ENCODE results near the gene ENO4.

The ENO4 gene

GRCh38 chr10:116829711-116830110 lies 19.6 kb upstream of the ENO4 start:
- Histone ChIP-seq H3K27ac (ENCODE audit: insufficient read depth, low read length, poor library complexity, severe bottlenecking) (no peak overlapping the region), H3K36me3 (ENCODE audit: control insufficient read depth, insufficient read depth, low read length) (no peaks in the 10 kb centered on the region), H3K4me3 (ENCODE audit: insufficient read depth, low read depth, low read length, poor library complexity, severe bottlenecking) (no peak overlapping the region), H3K9me3 (ENCODE audit: control insufficient read depth, low read length) (no peaks in the 10 kb centered on the region), H3K27me3 (replicated peaks; ENCODE audit: control insufficient read depth, insufficient read depth, low read length, poor library complexity, severe bottlenecking) (no peaks in the 10 kb centered on the region), H3K4me1 (ENCODE audit: control insufficient read depth, insufficient read depth, low read length, poor library complexity, severe bottlenecking) (no peaks in the 10 kb centered on the region)
- no peak for DNase-seq

DNA sequence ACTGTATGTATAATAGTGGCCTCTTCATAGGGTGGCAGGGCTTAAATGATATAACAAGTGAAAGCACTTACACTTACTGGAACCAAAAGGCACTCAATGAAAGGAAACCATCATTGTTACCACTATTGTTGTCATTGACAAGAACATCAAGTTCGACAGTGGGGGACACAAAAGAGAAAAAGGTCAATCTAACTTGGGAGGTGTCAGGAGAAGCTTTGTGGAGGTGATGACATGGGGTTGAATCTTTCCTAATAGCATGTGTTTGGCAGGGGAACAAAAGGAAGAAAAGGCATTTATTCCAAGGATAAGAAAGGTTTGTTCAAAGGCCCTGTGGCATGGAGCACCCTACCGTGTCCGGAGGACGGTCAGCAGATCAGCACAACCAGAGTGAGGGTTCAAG lies 18.2 kb upstream of the ENO4 start:
- Histone ChIP-seq H3K27ac (ENCODE audit: insufficient read depth, low read length, poor library complexity, severe bottlenecking) (no peak overlapping the region), H3K36me3 (ENCODE audit: control insufficient read depth, insufficient read depth, low read length) (no peaks in the 10 kb centered on the region), H3K27me3 (replicated peaks; ENCODE audit: control insufficient read depth, insufficient read depth, low read length, poor library complexity, severe bottlenecking) (no peaks in the 10 kb centered on the region), H3K9me3 (ENCODE audit: control insufficient read depth, low read length) (no peaks in the 10 kb centered on the region), H3K4me3 (ENCODE audit: insufficient read depth, low read depth, low read length, poor library complexity, severe bottlenecking) (no peak overlapping the region), H3K4me1 (ENCODE audit: control insufficient read depth, insufficient read depth, low read length, poor library complexity, severe bottlenecking) (no peaks in the 10 kb centered on the region)
- no peak for DNase-seq

DNA sequence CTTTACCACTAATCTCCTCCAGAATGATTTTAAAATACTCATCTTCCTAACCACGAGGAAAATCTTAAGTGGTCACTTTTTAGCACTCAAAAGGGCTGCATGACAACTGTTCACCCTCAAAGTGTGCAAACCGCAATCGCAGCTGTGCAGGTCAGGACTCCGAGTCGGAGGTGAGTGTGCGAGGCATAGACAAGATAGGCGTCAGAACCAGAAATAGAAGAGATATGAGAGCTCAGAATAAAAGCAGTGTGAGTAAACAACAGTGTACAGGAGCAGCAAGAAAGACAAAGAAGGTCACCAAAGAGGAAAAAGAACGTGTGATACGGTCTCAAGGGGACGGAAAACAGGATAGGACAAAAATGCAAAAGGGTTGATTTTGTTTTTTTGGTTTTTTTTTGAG lies 17.5 kb upstream of the ENO4 start:
- no peak overlapping the region for H3K27ac ChIP-seq (ENCODE audit: insufficient read depth, low read length, poor library complexity, severe bottlenecking)
- no peaks in the 10 kb centered on the region for H3K9me3 ChIP-seq (ENCODE audit: control insufficient read depth, low read length)
- H3K36me3 ChIP-seq (ENCODE audit: control insufficient read depth, insufficient read depth, low read length) = no peaks in the 10 kb centered on the region
- no peak overlapping the region for H3K4me3 ChIP-seq (ENCODE audit: insufficient read depth, low read depth, low read length, poor library complexity, severe bottlenecking)
- H3K4me1 ChIP-seq (ENCODE audit: control insufficient read depth, insufficient read depth, low read length, poor library complexity, severe bottlenecking) = no peaks in the 10 kb centered on the region
- no peak for DNase-seq
- H3K27me3 ChIP-seq (replicated peaks; ENCODE audit: control insufficient read depth, insufficient read depth, low read length, poor library complexity, severe bottlenecking) = no peaks in the 10 kb centered on the region

- no peaks in the 10 kb centered on the region for H3K9me3 ChIP-seq (ENCODE audit: control insufficient read depth, low read length)
- no peak overlapping the region for H3K27ac ChIP-seq (ENCODE audit: insufficient read depth, low read length, poor library complexity, severe bottlenecking)
- no peaks in the 10 kb centered on the region for H3K27me3 ChIP-seq (replicated peaks; ENCODE audit: control insufficient read depth, insufficient read depth, low read length, poor library complexity, severe bottlenecking)
- no peaks in the 10 kb centered on the region for H3K36me3 ChIP-seq (ENCODE audit: control insufficient read depth, insufficient read depth, low read length)
- DNase-seq = no peak
- no peak overlapping the region for H3K4me3 ChIP-seq (ENCODE audit: insufficient read depth, low read depth, low read length, poor library complexity, severe bottlenecking)
- no peaks in the 10 kb centered on the region for H3K4me1 ChIP-seq (ENCODE audit: control insufficient read depth, insufficient read depth, low read length, poor library complexity, severe bottlenecking)
Measured at GRCh38 chr10:116833986-116834985, 15.0 kb upstream of the ENO4 start.

GRCh38 chr10:116835658-116836057 lies 13.6 kb upstream of the ENO4 start:
- Histone ChIP-seq H3K9me3 (ENCODE audit: control insufficient read depth, low read length) (no peaks in the 10 kb centered on the region), H3K27ac (ENCODE audit: insufficient read depth, low read length, poor library complexity, severe bottlenecking) (no peak overlapping the region), H3K36me3 (ENCODE audit: control insufficient read depth, insufficient read depth, low read length) (no peaks in the 10 kb centered on the region), H3K27me3 (replicated peaks; ENCODE audit: control insufficient read depth, insufficient read depth, low read length, poor library complexity, severe bottlenecking) (no peaks in the 10 kb centered on the region), H3K4me3 (ENCODE audit: insufficient read depth, low read depth, low read length, poor library complexity, severe bottlenecking) (no peak overlapping the region), H3K4me1 (ENCODE audit: control insufficient read depth, insufficient read depth, low read length, poor library complexity, severe bottlenecking) (no peaks in the 10 kb centered on the region)
- DNase-seq = no peak

- Histone ChIP-seq H3K4me1 (ENCODE audit: control insufficient read depth, insufficient read depth, low read length, poor library complexity, severe bottlenecking) (no peaks in the 10 kb centered on the region), H3K9me3 (ENCODE audit: control insufficient read depth, low read length) (no peaks in the 10 kb centered on the region), H3K36me3 (ENCODE audit: control insufficient read depth, insufficient read depth, low read length) (no peaks in the 10 kb centered on the region), H3K27me3 (replicated peaks; ENCODE audit: control insufficient read depth, insufficient read depth, low read length, poor library complexity, severe bottlenecking) (no peaks in the 10 kb centered on the region), H3K4me3 (ENCODE audit: insufficient read depth, low read depth, low read length, poor library complexity, severe bottlenecking) (no peak overlapping the region), H3K27ac (ENCODE audit: insufficient read depth, low read length, poor library complexity, severe bottlenecking) (no peak overlapping the region)
- DNase-seq = no peak
Measured at GRCh38 chr10:116836083-116836482, 13.2 kb upstream of the ENO4 start.

DNA sequence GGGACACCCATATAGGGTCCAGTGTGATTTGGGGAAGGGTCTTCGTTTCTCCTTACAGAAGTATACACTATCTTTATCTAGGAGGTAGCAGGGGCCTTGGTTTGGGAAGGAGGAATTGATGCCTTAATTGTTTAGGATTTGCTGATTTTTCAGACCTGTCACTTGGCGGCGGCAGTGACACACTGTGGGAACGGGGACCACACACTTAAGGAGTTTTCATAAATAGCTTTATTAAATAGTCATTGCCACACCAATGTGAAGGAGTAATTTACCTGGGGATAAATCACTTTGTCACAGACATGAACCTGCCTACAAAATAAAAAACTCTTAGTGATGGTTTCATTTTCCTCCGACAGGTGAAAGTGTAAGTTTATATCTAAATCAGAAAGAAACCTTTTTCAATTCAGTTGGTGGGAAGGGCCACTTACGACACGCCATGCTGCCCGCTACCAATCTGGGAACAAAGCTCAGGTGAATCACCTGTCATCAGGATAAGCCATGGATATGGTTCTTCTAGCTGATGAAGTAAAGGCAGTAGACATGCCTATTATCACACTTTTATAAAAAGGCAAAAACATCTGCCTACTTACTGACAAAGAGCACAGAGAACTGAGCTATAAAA lies 12.3 kb upstream of the ENO4 start:
- Histone ChIP-seq H3K4me1 (ENCODE audit: control insufficient read depth, insufficient read depth, low read length, poor library complexity, severe bottlenecking) (no peaks in the 10 kb centered on the region), H3K27me3 (replicated peaks; ENCODE audit: control insufficient read depth, insufficient read depth, low read length, poor library complexity, severe bottlenecking) (no peaks in the 10 kb centered on the region), H3K4me3 (ENCODE audit: insufficient read depth, low read depth, low read length, poor library complexity, severe bottlenecking) (no peak overlapping the region), H3K27ac (ENCODE audit: insufficient read depth, low read length, poor library complexity, severe bottlenecking) (no peak overlapping the region), H3K36me3 (ENCODE audit: control insufficient read depth, insufficient read depth, low read length) (no peaks in the 10 kb centered on the region), H3K9me3 (ENCODE audit: control insufficient read depth, low read length) (no peaks in the 10 kb centered on the region)
- no peak for DNase-seq

DNA sequence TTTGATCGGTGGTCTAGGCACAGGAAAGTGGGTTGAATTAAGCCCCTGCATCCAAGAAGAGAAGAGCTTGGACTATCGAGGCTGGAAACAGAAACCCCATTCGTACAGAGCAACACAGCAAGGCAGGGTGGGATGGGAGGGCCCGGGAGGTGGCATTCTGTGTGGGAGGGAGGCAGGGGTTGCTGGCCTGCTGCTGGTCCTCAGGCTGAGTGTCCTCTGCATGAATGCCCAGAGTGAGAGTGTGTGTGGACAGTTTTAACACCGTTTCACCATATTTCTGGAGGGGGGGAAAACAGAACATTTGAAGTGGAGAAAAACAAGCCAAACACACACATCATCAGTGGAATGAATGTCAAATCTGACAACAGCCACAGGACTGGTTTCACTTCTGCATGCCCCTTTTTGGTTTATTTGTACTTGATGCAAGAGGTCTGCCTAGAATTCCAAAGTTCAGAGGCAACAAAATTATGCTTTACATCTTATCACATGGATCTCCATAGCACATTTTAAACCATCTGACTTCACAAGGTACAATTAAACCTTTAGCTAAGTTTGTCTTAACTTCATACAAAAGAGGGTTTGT lies 11.1 kb upstream of the ENO4 start:
- Histone ChIP-seq H3K27me3 (replicated peaks; ENCODE audit: control insufficient read depth, insufficient read depth, low read length, poor library complexity, severe bottlenecking) (no peaks in the 10 kb centered on the region), H3K4me1 (ENCODE audit: control insufficient read depth, insufficient read depth, low read length, poor library complexity, severe bottlenecking) (no peaks in the 10 kb centered on the region), H3K9me3 (ENCODE audit: control insufficient read depth, low read length) (no peaks in the 10 kb centered on the region), H3K27ac (ENCODE audit: insufficient read depth, low read length, poor library complexity, severe bottlenecking) (no peak overlapping the region), H3K4me3 (ENCODE audit: insufficient read depth, low read depth, low read length, poor library complexity, severe bottlenecking) (no peak overlapping the region), H3K36me3 (ENCODE audit: control insufficient read depth, insufficient read depth, low read length) (no peaks in the 10 kb centered on the region)
- DNase-seq = no peak

DNA sequence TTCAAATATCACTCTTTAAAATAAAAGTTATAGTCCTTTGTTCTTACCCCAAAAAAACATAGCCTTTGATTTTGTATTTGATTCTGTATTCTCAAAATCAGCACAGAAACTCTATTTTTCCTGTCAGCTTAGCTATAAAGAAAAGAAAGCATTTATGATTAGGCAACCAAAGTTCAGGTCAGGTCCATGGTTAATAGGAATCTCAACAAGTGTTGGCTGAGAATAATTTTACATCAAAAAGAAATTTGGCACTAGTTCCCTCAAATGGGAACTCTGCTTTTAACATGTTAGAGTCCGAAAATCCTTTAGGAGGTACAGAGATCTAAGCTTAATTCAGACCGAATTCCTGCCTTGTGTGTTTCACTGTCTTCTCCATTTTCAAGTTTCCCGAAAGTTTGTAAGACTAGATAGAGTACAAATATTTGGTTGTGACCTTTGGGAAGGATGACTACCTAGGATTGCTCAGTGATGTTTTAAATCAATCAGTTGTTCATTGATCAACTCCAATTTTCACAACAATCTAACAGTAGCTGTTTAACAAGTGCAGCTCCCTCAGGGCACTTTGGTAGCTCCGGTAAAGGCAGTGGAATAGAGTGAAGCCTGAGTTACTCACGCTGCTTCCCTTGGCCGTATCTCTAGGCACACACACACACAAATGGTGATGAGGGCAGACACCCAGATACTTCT lies 8.8 kb upstream of the ENO4 start:
- no peak for DNase-seq
- no peaks in the 10 kb centered on the region for H3K9me3 ChIP-seq (ENCODE audit: control insufficient read depth, low read length)
- no peak overlapping the region for H3K4me3 ChIP-seq (ENCODE audit: insufficient read depth, low read depth, low read length, poor library complexity, severe bottlenecking)
- no peak overlapping the region for H3K27ac ChIP-seq (ENCODE audit: insufficient read depth, low read length, poor library complexity, severe bottlenecking)
- no peaks in the 10 kb centered on the region for H3K36me3 ChIP-seq (ENCODE audit: control insufficient read depth, insufficient read depth, low read length)
- H3K4me1 ChIP-seq (ENCODE audit: control insufficient read depth, insufficient read depth, low read length, poor library complexity, severe bottlenecking) = no peaks in the 10 kb centered on the region
- no peaks in the 10 kb centered on the region for H3K27me3 ChIP-seq (replicated peaks; ENCODE audit: control insufficient read depth, insufficient read depth, low read length, poor library complexity, severe bottlenecking)

Data from effector memory CD4-positive, alpha-beta T cell (primary cell).